Stomach (tissue), 4 donors: ENCODE results near the gene NAXD.

Source experiments
- EP300 ChIP-seq: sonication (generic); formaldehyde crosslinking; IDR thresholded peaks from one replicate; pipeline ENCODE4 v1.6.1; 2017; ENCODE audit warnings: antibody characterized with exemption
- TF ChIP-seq, protein P1 (sequence below), 7 experiments: fragments of 450-650 bp in 4 of 7; fragments of 200-600 bp in 3 of 7; sonication (generic) in 3 of 7; IDR thresholded peaks; one replicate each; pipeline ENCODE4 v1.5.1; 2016 to 2019; ENCODE audit warnings: antibody characterized with exemption in 7 of 7, control low read depth in 2 of 7, mild to moderate bottlenecking in 1 of 7

DNA sequence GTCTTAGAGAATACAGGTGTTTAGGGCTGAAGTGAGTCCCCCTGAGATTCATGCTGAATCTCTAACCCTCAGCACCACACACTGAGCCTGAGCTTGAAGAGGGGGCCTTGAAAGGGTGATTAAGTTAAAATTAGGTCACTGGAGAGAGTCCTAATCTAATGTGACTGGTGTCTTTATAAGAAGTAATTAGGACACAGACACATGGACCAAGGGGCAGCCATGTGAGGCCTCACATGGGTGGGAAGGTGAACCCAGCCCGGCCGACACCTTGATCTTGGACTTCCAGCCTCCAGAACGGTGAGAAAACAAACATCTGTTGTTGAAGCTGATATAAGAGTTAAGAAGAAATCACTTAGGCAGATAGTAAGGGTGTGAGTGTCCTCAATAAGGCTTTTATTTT lies 46.7 kb upstream of the NAXD start:
- TF ChIP-seq, protein P1, sequence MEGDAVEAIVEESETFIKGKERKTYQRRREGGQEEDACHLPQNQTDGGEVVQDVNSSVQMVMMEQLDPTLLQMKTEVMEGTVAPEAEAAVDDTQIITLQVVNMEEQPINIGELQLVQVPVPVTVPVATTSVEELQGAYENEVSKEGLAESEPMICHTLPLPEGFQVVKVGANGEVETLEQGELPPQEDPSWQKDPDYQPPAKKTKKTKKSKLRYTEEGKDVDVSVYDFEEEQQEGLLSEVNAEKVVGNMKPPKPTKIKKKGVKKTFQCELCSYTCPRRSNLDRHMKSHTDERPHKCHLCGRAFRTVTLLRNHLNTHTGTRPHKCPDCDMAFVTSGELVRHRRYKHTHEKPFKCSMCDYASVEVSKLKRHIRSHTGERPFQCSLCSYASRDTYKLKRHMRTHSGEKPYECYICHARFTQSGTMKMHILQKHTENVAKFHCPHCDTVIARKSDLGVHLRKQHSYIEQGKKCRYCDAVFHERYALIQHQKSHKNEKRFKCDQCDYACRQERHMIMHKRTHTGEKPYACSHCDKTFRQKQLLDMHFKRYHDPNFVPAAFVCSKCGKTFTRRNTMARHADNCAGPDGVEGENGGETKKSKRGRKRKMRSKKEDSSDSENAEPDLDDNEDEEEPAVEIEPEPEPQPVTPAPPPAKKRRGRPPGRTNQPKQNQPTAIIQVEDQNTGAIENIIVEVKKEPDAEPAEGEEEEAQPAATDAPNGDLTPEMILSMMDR (IDR thresholded peaks at IDR 0.05) = no peak
- TF ChIP-seq EP300 = no peak
